CD4-positive, alpha-beta T cell (primary cell): ENCODE results near the gene ARHGAP15. TPM values are rescaled to one million over a fixed set of nuclear protein-coding genes. Genes with fewer than 3 reads are reported as not detected.

ENCODE experiments used
- ATAC-seq: fragments of 200-7000 bp; cut with Tn5 transposase; one replicate; pipeline ENCODE4 v1.10.0; 2022; ENCODE audit warnings: mild to moderate bottlenecking; ENCODE audit not compliant: poor library complexity
- CTCF ChIA-PET: fragments of 350-600 bp; sonication (Branson Sonifier 250); formaldehyde crosslinking; loops from one replicate; lab custom pipeline; 2021; ENCODE audit warnings: antibody characterized with exemption, inconsistent platforms; lab: Charles Lee
- POLR2A ChIA-PET: fragments of 350-600 bp; sonication (Branson Sonifier 250); formaldehyde crosslinking; loops from one replicate; lab custom pipeline; 2021; ENCODE audit warnings: antibody characterized with exemption, inconsistent platforms; lab: Charles Lee
- DNase-seq, 14 experiments: peaks; one replicate each; pipeline ENCODE4 v3.0.0-alpha.2; 2013 to 2020; ENCODE audit warnings: mixed read lengths in 2 of 14
- H3K27ac ChIP-seq, 2 donors: one replicate each; pipeline versions ENCODE4 v1.5.1 to v1.7.0; 2013; ENCODE audit warnings: low read length in 2 of 2, low read depth in 1 of 2, mild to moderate bottlenecking in 1 of 2
- H3K27me3 ChIP-seq, 2 experiments: 1 replicate in 1 of 2; 2 replicates in 1 of 2; pipeline versions ENCODE4 v1.6.1 to v1.7.0; 2013; ENCODE audit warnings: low read length in 2 of 2, control low read depth in 1 of 2, mild to moderate bottlenecking in 1 of 2, moderate library complexity in 1 of 2; ENCODE audit not compliant: insufficient read depth in 2 of 2, control insufficient read depth in 1 of 2
- H3K36me3 ChIP-seq: one replicate; pipeline ENCODE4 v1.6.1; 2013; ENCODE audit warnings: low read length, control low read depth; ENCODE audit not compliant: insufficient read depth
- H3K4me1 ChIP-seq: one replicate; pipeline ENCODE4 v1.6.1; 2013; ENCODE audit warnings: low read length, control low read depth; ENCODE audit not compliant: insufficient read depth
- H3K4me3 ChIP-seq: one replicate; pipeline ENCODE4 v1.5.1; 2013; ENCODE audit warnings: mild to moderate bottlenecking, low read length, moderate library complexity
- H3K9me3 ChIP-seq, 2 experiments: 1 replicate in 1 of 2; 2 replicates in 1 of 2; pipeline versions ENCODE4 v1.6.1 to v1.7.0; 2013; ENCODE audit warnings: low read length in 2 of 2, mild to moderate bottlenecking in 2 of 2, control low read depth in 1 of 2, moderate library complexity in 1 of 2; ENCODE audit not compliant: control insufficient read depth in 1 of 2, insufficient read depth in 1 of 2
- H3K27ac Mint-ChIP-seq: one replicate; pipeline ENCODE4 v1.8.0; 2020; ENCODE audit warnings: mixed read lengths
- H3K27me3 Mint-ChIP-seq: one replicate; pipeline ENCODE4 v1.8.0; 2021; ENCODE audit warnings: mixed read lengths
- H3K36me3 Mint-ChIP-seq: one replicate; pipeline ENCODE4 v1.8.0; 2021; ENCODE audit warnings: low read depth, mixed read lengths
- H3K4me1 Mint-ChIP-seq: one replicate; pipeline ENCODE4 v1.8.0; 2021; ENCODE audit warnings: low read depth, mixed read lengths
- H3K4me3 Mint-ChIP-seq: one replicate; pipeline ENCODE4 v1.8.0; 2020; ENCODE audit warnings: mild to moderate bottlenecking, mixed read lengths
- H3K9me3 Mint-ChIP-seq: one replicate; pipeline ENCODE4 v1.8.0; 2020; ENCODE audit warnings: mixed read lengths
- intact Hi-C, 2 experiments: fragments of 100-400 bp; cut with DNase I in 1 of 2; cut with micrococcal nuclease in 1 of 2; formaldehyde crosslinking; loops; one replicate each; pipeline versions ENCODE4 v1.15.1 to v1.9.0; 2023 to 2025; cut with DNase I, micrococcal nuclease
- total RNA-seq, 174 experiments: library from RNA in 2 of 174; stranded (reverse) in 2 of 174; gene quantifications; one replicate each; pipeline ENCODE4 v1.2.3 and lab custom pipeline; 2021 to 2026
- TF ChIP-seq, protein P1 (sequence below): fragments of 200-600 bp; IDR thresholded peaks from one replicate; pipeline ENCODE4 v1.8.0; 2022; ENCODE audit warnings: antibody characterized with exemption, mild to moderate bottlenecking

ARHGAP15 gene
- total RNA-seq, 2 experiments from 2014 or later = 158 to 165 TPM

DNA sequence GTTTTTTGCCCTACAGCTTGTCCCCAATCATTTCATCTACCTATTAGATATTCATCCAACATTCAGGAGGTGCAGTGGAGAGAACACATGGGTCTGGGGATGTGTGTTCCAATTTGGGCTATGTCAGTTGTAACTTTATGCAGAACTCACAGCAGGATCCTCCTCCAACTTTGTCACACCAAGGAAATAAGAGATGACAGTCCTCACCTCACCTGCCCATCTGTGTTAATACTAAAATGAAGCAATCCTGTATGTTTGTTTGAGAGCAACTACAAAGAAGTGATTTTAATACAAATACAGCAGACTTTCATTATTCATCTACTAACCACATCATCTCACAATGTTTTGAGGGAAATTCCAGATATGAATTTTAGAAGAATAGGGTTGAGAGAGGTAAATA lies 126.7 kb downstream of the ARHGAP15 start:
- H3K27me3 ChIP-seq = no peaks in the 10 kb centered on the region
- H3K36me3 ChIP-seq = peaks cover 5% of the 10 kb centered on the region
- TF ChIP-seq, protein P1, sequence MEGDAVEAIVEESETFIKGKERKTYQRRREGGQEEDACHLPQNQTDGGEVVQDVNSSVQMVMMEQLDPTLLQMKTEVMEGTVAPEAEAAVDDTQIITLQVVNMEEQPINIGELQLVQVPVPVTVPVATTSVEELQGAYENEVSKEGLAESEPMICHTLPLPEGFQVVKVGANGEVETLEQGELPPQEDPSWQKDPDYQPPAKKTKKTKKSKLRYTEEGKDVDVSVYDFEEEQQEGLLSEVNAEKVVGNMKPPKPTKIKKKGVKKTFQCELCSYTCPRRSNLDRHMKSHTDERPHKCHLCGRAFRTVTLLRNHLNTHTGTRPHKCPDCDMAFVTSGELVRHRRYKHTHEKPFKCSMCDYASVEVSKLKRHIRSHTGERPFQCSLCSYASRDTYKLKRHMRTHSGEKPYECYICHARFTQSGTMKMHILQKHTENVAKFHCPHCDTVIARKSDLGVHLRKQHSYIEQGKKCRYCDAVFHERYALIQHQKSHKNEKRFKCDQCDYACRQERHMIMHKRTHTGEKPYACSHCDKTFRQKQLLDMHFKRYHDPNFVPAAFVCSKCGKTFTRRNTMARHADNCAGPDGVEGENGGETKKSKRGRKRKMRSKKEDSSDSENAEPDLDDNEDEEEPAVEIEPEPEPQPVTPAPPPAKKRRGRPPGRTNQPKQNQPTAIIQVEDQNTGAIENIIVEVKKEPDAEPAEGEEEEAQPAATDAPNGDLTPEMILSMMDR = no peak
- peak in 4 of 14 experiments; percentile 30 to 57 (median 49) for DNase-seq
- H3K9me3 Mint-ChIP-seq = no peaks in the 10 kb centered on the region
- CTCF ChIA-PET = interaction anchor here (1.0 to 4.3 kb wide), 5 partner anchors 19 to 222 kb away, joined by 3 to 76 read pairs (median 8); no protein-coding TSS in a partner anchor
- peak; percentile 5 for ATAC-seq
- peak overlapping the region; percentile 30 for H3K4me3 ChIP-seq
- H3K9me3 ChIP-seq = no peaks in the 10 kb centered on the region
- intact Hi-C loops = loop anchor here (5.0 kb wide), 2 partner anchors 34 to 129 kb away; partner anchors contain the start of gene ARHGAP15 (in 1 of the 2)
- no peaks in the 10 kb centered on the region for H3K27me3 Mint-ChIP-seq
- H3K27ac ChIP-seq = peak overlapping the region; percentile 62 to 66
- H3K4me3 Mint-ChIP-seq = peak overlapping the region; percentile 85
- peaks cover 17% of the 10 kb centered on the region for H3K4me1 ChIP-seq
- H3K4me1 Mint-ChIP-seq = peaks cover 84% of the 10 kb centered on the region
- POLR2A ChIA-PET = interaction anchor here (0.9 to 4.8 kb wide), 5 partner anchors 9 to 144 kb away, joined by 3 to 58 read pairs (median 40); partner anchors contain the start of gene ARHGAP15
- peaks cover 18% of the 10 kb centered on the region for H3K36me3 Mint-ChIP-seq
- peak overlapping the region; percentile 86 for H3K27ac Mint-ChIP-seq

DNA sequence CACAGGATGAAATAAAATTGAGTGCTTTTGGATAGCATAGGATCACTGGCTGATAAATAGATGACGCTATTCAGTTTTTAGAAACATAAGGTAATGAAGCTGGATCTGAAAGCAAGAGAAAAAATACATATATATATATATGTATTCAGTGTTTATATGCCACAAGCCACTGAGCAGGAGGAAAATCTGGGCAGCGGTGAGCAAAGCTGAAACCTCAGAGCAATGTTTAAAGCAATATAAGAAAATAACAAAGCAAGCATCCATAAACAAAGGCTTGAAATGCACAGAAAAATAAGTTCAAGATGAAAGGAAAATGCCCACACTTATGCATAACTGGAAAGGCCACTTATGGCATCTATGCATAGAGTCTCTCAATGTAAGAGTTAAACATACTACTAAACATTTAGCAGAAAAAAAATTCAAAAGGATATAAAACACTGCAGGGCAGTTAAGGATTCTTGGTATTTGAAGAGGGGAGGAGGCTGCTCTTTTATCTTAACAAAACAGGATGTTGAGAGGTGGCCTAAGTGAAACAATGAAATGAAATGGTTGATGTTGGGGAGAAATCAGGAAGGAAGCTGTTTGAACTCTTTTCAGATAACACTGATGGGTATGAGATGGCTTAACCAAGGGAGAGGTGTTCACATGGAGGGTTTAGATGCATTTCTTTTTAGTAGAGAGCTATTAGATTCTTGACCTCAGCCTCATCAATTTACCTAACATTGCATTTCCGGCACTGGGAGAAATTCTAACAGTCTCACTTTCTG lies 129.1 kb downstream of the ARHGAP15 start:
- ChIA-PET CTCF (interaction anchor here (1.1 to 4.3 kb wide), 24 partner anchors 10 to 224 kb away, joined by 3 to 76 read pairs (median 7); no protein-coding TSS in a partner anchor), POLR2A (interaction anchor here (0.6 to 4.8 kb wide), 30 partner anchors 11 to 224 kb away, joined by 3 to 58 read pairs (median 4); partner anchors contain the start of gene ARHGAP15)
- Mint-ChIP-seq H3K27me3 (no peaks in the 10 kb centered on the region), H3K9me3 (no peaks in the 10 kb centered on the region), H3K36me3 (peaks cover 15% of the 10 kb centered on the region), H3K27ac (peak overlapping the region; percentile 86), H3K4me1 (peaks cover 85% of the 10 kb centered on the region), H3K4me3 (peak overlapping the region; percentile 81)
- peak overlapping the region; percentile 13 for H3K4me3 ChIP-seq
- intact Hi-C loops = loop anchor here (1.0 to 5.0 kb wide), 4 partner anchors 36 to 131 kb away; partner anchors contain the start of gene ARHGAP15 (in 1 of the 2)
- peak overlapping the region; percentile 50 to 55 for H3K27ac ChIP-seq
- TF ChIP-seq, protein P1 = no peak
- peak in 4 of 14 experiments; percentile 5 to 85 (median 71) for DNase-seq
- no peaks in the 10 kb centered on the region for H3K9me3 ChIP-seq
- no peaks in the 10 kb centered on the region for H3K27me3 ChIP-seq
- peaks cover 39% of the 10 kb centered on the region for H3K4me1 ChIP-seq
- ATAC-seq = peak; percentile 35
- H3K36me3 ChIP-seq = peaks cover under 1% of the 10 kb centered on the region

DNA sequence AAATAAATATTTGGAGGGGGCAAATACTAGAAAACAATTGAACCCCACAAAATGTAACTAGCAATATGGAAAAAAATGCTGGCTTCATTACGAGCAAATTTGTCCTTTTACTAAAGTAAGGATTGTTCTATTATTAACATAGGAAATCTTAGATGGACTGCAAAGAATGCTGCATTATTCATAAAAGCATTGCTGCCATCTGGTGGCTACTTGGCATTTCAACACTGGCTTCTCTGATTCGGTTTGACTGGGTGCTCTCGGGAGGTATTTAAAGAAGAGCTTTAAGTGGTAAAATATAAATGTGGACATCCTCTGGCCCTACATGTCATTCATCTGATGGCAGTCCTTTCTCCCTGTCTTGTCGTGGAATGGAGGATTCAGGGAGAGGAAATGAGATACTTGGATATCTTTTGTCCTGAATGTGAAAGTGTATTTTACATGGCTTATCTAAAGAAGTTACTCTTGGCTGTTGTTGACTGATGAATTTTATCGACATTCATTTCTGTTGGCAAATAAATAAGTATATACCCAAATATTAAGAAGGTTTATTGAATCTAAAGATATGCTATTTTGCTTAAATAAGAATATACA lies 130.2 kb downstream of the ARHGAP15 start:
- ChIA-PET POLR2A (interaction anchor here (0.7 to 4.8 kb wide), 18 partner anchors 12 to 157 kb away, joined by 3 to 58 read pairs (median 4); partner anchors contain the start of gene ARHGAP15), CTCF (interaction anchor here (0.6 to 4.3 kb wide), 35 partner anchors 10 to 225 kb away, joined by 3 to 76 read pairs (median 5); no protein-coding TSS in a partner anchor)
- Histone ChIP-seq H3K27me3 (no peaks in the 10 kb centered on the region), H3K36me3 (peaks cover 4% of the 10 kb centered on the region), H3K27ac (peak overlapping the region in 1 of 2 donors; percentile 50), H3K4me3 (peak overlapping the region; percentile 13), H3K9me3 (no peaks in the 10 kb centered on the region), H3K4me1 (peaks cover 43% of the 10 kb centered on the region)
- DNase-seq = peak; percentile 56 to 89 (median 66)
- peak; percentile 39 for ATAC-seq
- Mint-ChIP-seq H3K9me3 (no peaks in the 10 kb centered on the region), H3K36me3 (peaks cover 24% of the 10 kb centered on the region), H3K27me3 (no peaks in the 10 kb centered on the region), H3K27ac (peak overlapping the region; percentile 86), H3K4me1 (peaks cover 85% of the 10 kb centered on the region), H3K4me3 (peak overlapping the region; percentile 81)
- TF ChIP-seq, protein P1 = peak; percentile 89
- intact Hi-C loops = loop anchor here (1.0 to 5.0 kb wide), 7 partner anchors 37 to 225 kb away; partner anchors contain the start of gene ARHGAP15 (in 1 of the 2)
